Caco-2 (cell line): Measurements from ENCODE around the gene ZNF747. TPM values are rescaled to one million over a fixed set of nuclear protein-coding genes. Genes with fewer than 3 reads are reported as not detected.

Experiments used
- BruUV-seq: library from RNA; stranded (reverse); fragments of 400-500 nt; replicated peaks from 2 replicates; lab custom pipeline; 2021; lab: Mats Ljungman, UMichigan
- CTCF ChIA-PET: fragments of 300-600 bp; sonication (Branson Sonifier 250); formaldehyde crosslinking; loops from one replicate; lab custom pipeline; 2022; ENCODE audit warnings: antibody characterized with exemption; lab: Charles Lee
- POLR2A ChIA-PET: fragments of 300-600 bp; sonication (Branson Sonifier 250); formaldehyde crosslinking; loops from one replicate; lab custom pipeline; 2022; ENCODE audit warnings: antibody characterized with exemption; lab: Charles Lee
- DNase-seq, 2 experiments: peaks; one replicate each; pipeline versions ENCODE4 v3.0.0 to v3.0.0-alpha.2; 2020 to 2022
- H3K27me3 ChIP-seq: replicated peaks from 2 replicates; pipeline ENCODE4 v1.6.0; 2011; ENCODE audit warnings: low read length; ENCODE audit not compliant: control insufficient read depth, insufficient read depth
- H3K36me3 ChIP-seq: 2 replicates; pipeline ENCODE4 v1.5.1; 2011; ENCODE audit warnings: low read length; ENCODE audit not compliant: control insufficient read depth, insufficient read depth
- H3K4me1 ChIP-seq: fragments of 250-450 bp; sonication (Bioruptor Pico); 2 replicates; pipeline ENCODE4 v1.5.1; 2020; ENCODE audit warnings: mild to moderate bottlenecking
- H3K4me3 ChIP-seq: 2 replicates; pipeline ENCODE4 v1.5.1; 2011; ENCODE audit warnings: low read depth, mild to moderate bottlenecking, control low read depth, low read length
- H3K9me3 ChIP-seq: fragments of 250-450 bp; sonication (Bioruptor Pico); 2 replicates; pipeline ENCODE4 v1.5.1; 2020; ENCODE audit warnings: mild to moderate bottlenecking, moderate library complexity
- H3K27ac Mint-ChIP-seq: one replicate; pipeline ENCODE4 v1.8.0; 2022; ENCODE audit warnings: mixed read lengths; ENCODE audit not compliant: unreplicated experiment
- H3K27me3 Mint-ChIP-seq: one replicate; pipeline ENCODE4 v1.8.0; 2022; ENCODE audit warnings: mixed read lengths; ENCODE audit not compliant: insufficient read depth, unreplicated experiment
- H3K36me3 Mint-ChIP-seq: one replicate; pipeline ENCODE4 v1.8.0; 2022; ENCODE audit warnings: mild to moderate bottlenecking, mixed read lengths; ENCODE audit not compliant: insufficient read depth, unreplicated experiment
- H3K4me1 Mint-ChIP-seq: one replicate; pipeline ENCODE4 v1.8.0; 2022; ENCODE audit warnings: low read depth, mixed read lengths; ENCODE audit not compliant: unreplicated experiment
- H3K4me3 Mint-ChIP-seq: one replicate; pipeline ENCODE4 v1.8.0; 2022; ENCODE audit warnings: mild to moderate bottlenecking, moderate library complexity, mixed read lengths; ENCODE audit not compliant: unreplicated experiment
- H3K9me3 Mint-ChIP-seq: one replicate; pipeline ENCODE4 v1.8.0; 2022; ENCODE audit warnings: mixed read lengths; ENCODE audit not compliant: unreplicated experiment
- intact Hi-C: fragments of 100-400 bp; cut with micrococcal nuclease; formaldehyde crosslinking; loops from one replicate; pipeline ENCODE4 v1.10.0; 2022; ENCODE audit not compliant: unreplicated experiment
- total RNA-seq: library from RNA; stranded (reverse); gene quantifications from 2 replicates; pipeline ENCODE4 v1.2.3, GENCODE V29; 2022
- TF ChIP-seq, protein P1 (sequence below), 2 experiments: fragments of 200-600 bp in 1 of 2; IDR thresholded peaks; 1 replicate in 1 of 2; 2 replicates in 1 of 2; pipeline versions ENCODE4 v1.5.1 to v1.8.0; 2011 to 2022; ENCODE audit warnings: antibody characterized with exemption in 1 of 2, control low read depth in 1 of 2, inconsistent platforms in 1 of 2, low read depth in 1 of 2, low read length in 1 of 2, mild to moderate bottlenecking in 1 of 2, moderate library complexity in 1 of 2; ENCODE audit not compliant: insufficient read depth in 1 of 2, severe bottlenecking in 1 of 2, unreplicated experiment in 1 of 2

The ZNF747 gene
- total RNA-seq, 1 experiment from 2014 or later, result 8.1 TPM

DNA sequence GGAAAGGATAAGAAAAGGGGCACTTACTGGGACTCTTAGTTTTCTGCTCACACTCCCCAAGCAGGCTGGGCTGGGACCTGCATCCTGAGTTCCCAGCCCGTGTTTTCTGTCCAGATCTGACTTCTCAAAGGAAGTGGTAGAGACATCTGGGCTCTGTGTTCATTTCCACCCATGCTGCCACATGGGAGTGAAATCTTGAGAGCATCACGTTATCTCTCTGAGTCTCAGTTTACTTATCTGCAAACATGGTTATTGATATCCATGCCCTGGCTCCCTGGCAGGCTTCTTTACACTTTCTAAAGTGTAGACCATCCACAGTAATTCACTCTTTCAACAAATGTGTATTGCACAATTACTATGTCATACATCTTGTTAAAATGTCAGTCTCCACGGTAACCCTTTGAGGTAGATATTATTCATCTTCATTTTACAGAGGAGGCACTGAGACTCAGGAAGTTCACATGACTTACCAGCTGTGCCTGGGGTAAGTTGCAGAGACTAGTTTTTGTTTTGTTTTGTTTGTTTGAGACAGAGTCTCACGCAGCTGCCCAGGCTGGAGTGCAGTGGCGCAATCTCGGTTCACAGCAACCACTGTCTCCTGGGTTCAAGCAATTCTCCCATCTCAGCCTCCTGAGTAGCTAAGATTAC, 33.5 kb upstream of the ZNF747 start:
- Mint-ChIP-seq H3K36me3 (peaks cover 26% of the 10 kb centered on the region), H3K27me3 (no peaks in the 10 kb centered on the region), H3K4me3 (no peak overlapping the region), H3K27ac (no peak overlapping the region), H3K9me3 (no peaks in the 10 kb centered on the region), H3K4me1 (peaks cover 3% of the 10 kb centered on the region)
- DNase-seq, result peak in 1 of 2 experiments; percentile 40
- CTCF ChIA-PET, result interaction anchor here (0.6 to 1.8 kb wide), 2 partner anchors 10 to 35 kb away, joined by 3 to 4 read pairs; partner anchors contain the start of gene ZNF764
- POLR2A ChIA-PET, result interaction anchor here (0.6 to 0.7 kb wide), 2 partner anchors 11 to 18 kb away, joined by 3 to 5 read pairs; no protein-coding TSS in a partner anchor
- no TSS peak for BruUV-seq
- H3K9me3 ChIP-seq, result no peaks in the 10 kb centered on the region
- intact Hi-C loops, result loop anchor here (1.0 kb wide), 1 partner anchor 41 kb away; no protein-coding TSS in a partner anchor
- no peak overlapping the region for H3K4me3 ChIP-seq
- no peaks in the 10 kb centered on the region for H3K4me1 ChIP-seq
- H3K27me3 ChIP-seq, result no peaks in the 10 kb centered on the region
- H3K36me3 ChIP-seq, result no peaks in the 10 kb centered on the region
- TF ChIP-seq, protein P1, sequence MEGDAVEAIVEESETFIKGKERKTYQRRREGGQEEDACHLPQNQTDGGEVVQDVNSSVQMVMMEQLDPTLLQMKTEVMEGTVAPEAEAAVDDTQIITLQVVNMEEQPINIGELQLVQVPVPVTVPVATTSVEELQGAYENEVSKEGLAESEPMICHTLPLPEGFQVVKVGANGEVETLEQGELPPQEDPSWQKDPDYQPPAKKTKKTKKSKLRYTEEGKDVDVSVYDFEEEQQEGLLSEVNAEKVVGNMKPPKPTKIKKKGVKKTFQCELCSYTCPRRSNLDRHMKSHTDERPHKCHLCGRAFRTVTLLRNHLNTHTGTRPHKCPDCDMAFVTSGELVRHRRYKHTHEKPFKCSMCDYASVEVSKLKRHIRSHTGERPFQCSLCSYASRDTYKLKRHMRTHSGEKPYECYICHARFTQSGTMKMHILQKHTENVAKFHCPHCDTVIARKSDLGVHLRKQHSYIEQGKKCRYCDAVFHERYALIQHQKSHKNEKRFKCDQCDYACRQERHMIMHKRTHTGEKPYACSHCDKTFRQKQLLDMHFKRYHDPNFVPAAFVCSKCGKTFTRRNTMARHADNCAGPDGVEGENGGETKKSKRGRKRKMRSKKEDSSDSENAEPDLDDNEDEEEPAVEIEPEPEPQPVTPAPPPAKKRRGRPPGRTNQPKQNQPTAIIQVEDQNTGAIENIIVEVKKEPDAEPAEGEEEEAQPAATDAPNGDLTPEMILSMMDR (IDR thresholded peaks at IDR 0.05; ENCODE audit: insufficient read depth in 1 of 2, low read depth in 1 of 2, low read length in 1 of 2, severe bottlenecking in 1 of 2, unreplicated experiment in 1 of 2), result no peak

DNA sequence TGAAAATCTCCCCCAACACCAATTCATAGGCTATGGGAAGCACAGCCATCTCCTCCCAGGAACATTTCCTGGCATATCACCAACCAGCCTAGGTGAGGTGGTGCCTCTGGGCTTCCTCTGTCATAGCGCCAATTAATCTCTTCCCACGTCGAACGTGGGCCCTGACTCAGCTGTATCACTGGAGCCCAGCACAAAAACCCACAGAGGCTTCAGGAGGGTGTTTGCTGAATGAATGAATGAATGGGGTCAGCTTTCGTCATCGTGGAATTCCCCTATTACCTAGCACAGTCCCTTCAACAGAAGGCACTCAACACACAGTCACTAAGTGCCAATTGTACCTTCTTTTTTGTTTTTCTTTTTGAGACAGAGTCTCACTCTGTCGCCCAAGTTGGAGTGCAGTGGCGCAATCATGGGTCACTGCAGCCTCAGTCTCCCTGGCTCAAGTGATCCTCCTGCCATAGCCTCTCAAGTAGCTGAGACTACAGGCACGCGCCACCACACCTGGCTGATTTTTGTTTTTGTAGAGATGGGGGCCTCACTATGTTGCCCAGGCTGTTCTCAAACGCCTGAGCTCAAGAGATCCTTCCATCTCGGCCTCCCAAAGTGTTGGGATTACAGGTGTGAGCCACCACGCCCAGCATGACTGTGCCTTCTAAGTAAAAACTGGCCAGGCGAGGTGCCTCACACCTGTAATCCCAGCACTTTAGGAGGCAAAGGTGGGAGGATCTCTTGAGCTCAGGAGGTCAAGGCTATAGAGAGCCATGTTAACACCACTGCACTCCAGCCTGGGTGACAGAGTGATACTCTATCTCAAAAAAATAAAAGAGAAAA, 32.7 kb upstream of the ZNF747 start:
- Histone ChIP-seq H3K27me3 (no peaks in the 10 kb centered on the region), H3K36me3 (no peaks in the 10 kb centered on the region), H3K4me1 (no peaks in the 10 kb centered on the region), H3K4me3 (no peak overlapping the region), H3K9me3 (no peaks in the 10 kb centered on the region)
- POLR2A ChIA-PET, result no interaction called here
- H3K9me3 Mint-ChIP-seq, result no peaks in the 10 kb centered on the region
- H3K27ac Mint-ChIP-seq, result peak overlapping the region; percentile 30
- no peak overlapping the region for H3K4me3 Mint-ChIP-seq
- H3K36me3 Mint-ChIP-seq, result peaks cover 22% of the 10 kb centered on the region
- no peak for DNase-seq
- CTCF ChIA-PET, result interaction anchor here (0.6 to 1.8 kb wide), 2 partner anchors 9 to 108 kb away, joined by 3 to 4 read pairs; partner anchors contain the start of gene ZNF764
- H3K27me3 Mint-ChIP-seq, result no peaks in the 10 kb centered on the region
- TF ChIP-seq, protein P1 (IDR thresholded peaks at IDR 0.05; ENCODE audit: insufficient read depth in 1 of 2, low read depth in 1 of 2, low read length in 1 of 2, severe bottlenecking in 1 of 2, unreplicated experiment in 1 of 2), result no peak
- intact Hi-C loops, result no loop called here
- no peaks in the 10 kb centered on the region for H3K4me1 Mint-ChIP-seq
- no TSS peak for BruUV-seq

DNA sequence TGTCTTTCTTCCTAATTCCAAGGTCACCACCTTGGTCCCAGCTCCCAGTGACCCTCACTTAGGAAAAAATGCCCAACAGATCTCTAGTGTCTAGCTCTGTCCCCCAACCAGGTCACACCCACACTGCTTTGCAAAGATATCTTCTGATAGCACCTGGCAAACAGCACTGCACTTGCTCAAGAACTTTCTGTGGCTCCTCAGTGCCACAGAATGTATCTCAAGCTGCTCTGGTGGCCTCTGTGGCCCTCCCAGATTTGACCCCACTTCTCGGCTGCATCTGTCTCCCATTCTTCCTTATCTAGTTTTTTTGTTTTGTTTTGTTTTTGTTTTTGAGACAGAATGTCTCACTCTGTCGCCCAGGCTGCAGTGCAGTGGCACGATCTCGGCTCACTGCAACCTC, 31.9 kb upstream of the ZNF747 start:
- Histone ChIP-seq H3K9me3 (no peaks in the 10 kb centered on the region), H3K36me3 (no peaks in the 10 kb centered on the region), H3K4me3 (no peak overlapping the region), H3K27me3 (no peaks in the 10 kb centered on the region), H3K4me1 (no peaks in the 10 kb centered on the region)
- H3K4me3 Mint-ChIP-seq, result no peak overlapping the region
- intact Hi-C loops, result no loop called here
- CTCF ChIA-PET, result no interaction called here
- TF ChIP-seq, protein P1 (IDR thresholded peaks at IDR 0.05; ENCODE audit: insufficient read depth in 1 of 2, low read depth in 1 of 2, low read length in 1 of 2, severe bottlenecking in 1 of 2, unreplicated experiment in 1 of 2), result no peak
- BruUV-seq, result no TSS peak
- H3K27me3 Mint-ChIP-seq, result no peaks in the 10 kb centered on the region
- H3K27ac Mint-ChIP-seq, result peak overlapping the region; percentile 30
- no peaks in the 10 kb centered on the region for H3K9me3 Mint-ChIP-seq
- DNase-seq, result no peak
- no peaks in the 10 kb centered on the region for H3K4me1 Mint-ChIP-seq
- H3K36me3 Mint-ChIP-seq, result peaks cover 14% of the 10 kb centered on the region
- POLR2A ChIA-PET, result interaction anchor here (0.6 kb wide), 1 partner anchor 13 kb away, joined by 3 read pairs; no protein-coding TSS in a partner anchor
